Esophagus muscularis mucosa (tissue), 4 donors: ENCODE results near the gene ACY1. TPM values are rescaled to one million over a fixed set of nuclear protein-coding genes. Genes with fewer than 3 reads are reported as not detected.

Experiments
- small RNA-seq, 3 donors: library from RNA; depleted of rRNA; stranded (forward); fragments of <200 nt; gene quantifications; one replicate each; pipeline ENCODE3, GENCODE V24; 2016
- total RNA-seq, 4 donors: library from RNA; depleted of rRNA; stranded (reverse); fragments of >200 nt; gene quantifications; one replicate each; pipeline versions ENCODE4 v1.1.0 to v1.2.1, GENCODE V29; 2016

ACY1 gene
- total RNA-seq, 4 donors from 2014 or later, result 10.0 to 19.2 (median 15.8) TPM

Small RNA genes lying within 50 kb of the gene (small RNA-seq; reads per million reads assigned to genes)
- gene AC115284.1, result 0 reads per million in 3 donors

Other genes with a start within 250 kb of the ACY1 start
- not detected for gene IQCF6, start 204.3 kb upstream of the ACY1 start, total RNA-seq
- not detected for gene IQCF2, start 121.9 kb upstream of the ACY1 start, total RNA-seq
- not detected for gene IQCF5, start 107.9 kb upstream of the ACY1 start, total RNA-seq
- gene IQCF1, start 80.2 kb upstream of the ACY1 start, total RNA-seq, result not detected
- gene RRP9, start 41.6 kb upstream of the ACY1 start, total RNA-seq, result 10 to 100 TPM in 3 of 4 donors, 1 to 10 TPM in 1; 9.6 to 20.7 (median 15.5) TPM
- gene PARP3, start 41.2 kb upstream of the ACY1 start, total RNA-seq, result 10 to 100 TPM; 22.9 to 37.9 (median 30.1) TPM
- under 1 TPM; 0.11 to 0.42 (median 0.18) TPM for gene GPR62, start 28.2 kb upstream of the ACY1 start, total RNA-seq
- 100 to 1,000 TPM in 2 of 4 donors, 10 to 100 TPM in 2; 54.4 to 378 (median 139) TPM for gene PCBP4, start 16.1 kb upstream of the ACY1 start, total RNA-seq
- 10 to 100 TPM; 41.8 to 49.5 (median 46.9) TPM for gene ABHD14B, start 9.5 kb upstream of the ACY1 start, total RNA-seq
- 10 to 100 TPM in 3 of 4 donors, 1 to 10 TPM in 1; 10.0 to 22.3 (median 15.8) TPM for gene ABHD14A, start 8.5 kb upstream of the ACY1 start, total RNA-seq
- 1,000 to 10,000 TPM in 3 of 4 donors, 100 to 1,000 TPM in 1; 786 to 1,908 (median 1,382) TPM for gene RPL29, start 12.4 kb downstream of the ACY1 start, total RNA-seq
- gene DUSP7, start 73.0 kb downstream of the ACY1 start, total RNA-seq, result 10 to 100 TPM in 3 of 4 donors, 1 to 10 TPM in 1; 10.0 to 23.5 (median 15.9) TPM
- 1 to 10 TPM in 3 of 4 donors, under 1 TPM in 1; 0.71 to 2.1 (median 1.2) TPM for gene POC1A, start 170.9 kb downstream of the ACY1 start, total RNA-seq
- 10 to 100 TPM; 31.1 to 50.5 (median 38.9) TPM for gene ALAS1, start 214.6 kb downstream of the ACY1 start, total RNA-seq
- gene TLR9, start 242.1 kb downstream of the ACY1 start, total RNA-seq, result under 1 TPM in 3 of 4 donors, not detected in 1; 0.13 to 0.69 (median 0.17) TPM